GM12865 (cell line): ENCODE results near the gene MBTPS1.

ENCODE experiments used
- DNase-seq: peaks from one replicate; pipeline ENCODE4 v3.0.0; 2010; ENCODE audit warnings: low read depth
- H3K4me3 ChIP-seq: 2 replicates; pipeline ENCODE4 v1.5.1; 2011; ENCODE audit warnings: mild to moderate bottlenecking, low read depth, low read length, control low read depth
- TF ChIP-seq, protein P1 (sequence below): IDR thresholded peaks from 2 replicates; pipeline ENCODE4 v1.5.1; 2011; ENCODE audit warnings: low read length, control low read depth, low read depth, inconsistent platforms; ENCODE audit not compliant: insufficient read depth; ENCODE audit errors: missing control alignments

The MBTPS1 gene

GRCh38 chr16:84015399-84015798 lies 101.3 kb downstream of the MBTPS1 start:
- TF ChIP-seq, protein P1, sequence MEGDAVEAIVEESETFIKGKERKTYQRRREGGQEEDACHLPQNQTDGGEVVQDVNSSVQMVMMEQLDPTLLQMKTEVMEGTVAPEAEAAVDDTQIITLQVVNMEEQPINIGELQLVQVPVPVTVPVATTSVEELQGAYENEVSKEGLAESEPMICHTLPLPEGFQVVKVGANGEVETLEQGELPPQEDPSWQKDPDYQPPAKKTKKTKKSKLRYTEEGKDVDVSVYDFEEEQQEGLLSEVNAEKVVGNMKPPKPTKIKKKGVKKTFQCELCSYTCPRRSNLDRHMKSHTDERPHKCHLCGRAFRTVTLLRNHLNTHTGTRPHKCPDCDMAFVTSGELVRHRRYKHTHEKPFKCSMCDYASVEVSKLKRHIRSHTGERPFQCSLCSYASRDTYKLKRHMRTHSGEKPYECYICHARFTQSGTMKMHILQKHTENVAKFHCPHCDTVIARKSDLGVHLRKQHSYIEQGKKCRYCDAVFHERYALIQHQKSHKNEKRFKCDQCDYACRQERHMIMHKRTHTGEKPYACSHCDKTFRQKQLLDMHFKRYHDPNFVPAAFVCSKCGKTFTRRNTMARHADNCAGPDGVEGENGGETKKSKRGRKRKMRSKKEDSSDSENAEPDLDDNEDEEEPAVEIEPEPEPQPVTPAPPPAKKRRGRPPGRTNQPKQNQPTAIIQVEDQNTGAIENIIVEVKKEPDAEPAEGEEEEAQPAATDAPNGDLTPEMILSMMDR, result no peak
- no peak overlapping the region for H3K4me3 ChIP-seq
- no peak for DNase-seq

DNA sequence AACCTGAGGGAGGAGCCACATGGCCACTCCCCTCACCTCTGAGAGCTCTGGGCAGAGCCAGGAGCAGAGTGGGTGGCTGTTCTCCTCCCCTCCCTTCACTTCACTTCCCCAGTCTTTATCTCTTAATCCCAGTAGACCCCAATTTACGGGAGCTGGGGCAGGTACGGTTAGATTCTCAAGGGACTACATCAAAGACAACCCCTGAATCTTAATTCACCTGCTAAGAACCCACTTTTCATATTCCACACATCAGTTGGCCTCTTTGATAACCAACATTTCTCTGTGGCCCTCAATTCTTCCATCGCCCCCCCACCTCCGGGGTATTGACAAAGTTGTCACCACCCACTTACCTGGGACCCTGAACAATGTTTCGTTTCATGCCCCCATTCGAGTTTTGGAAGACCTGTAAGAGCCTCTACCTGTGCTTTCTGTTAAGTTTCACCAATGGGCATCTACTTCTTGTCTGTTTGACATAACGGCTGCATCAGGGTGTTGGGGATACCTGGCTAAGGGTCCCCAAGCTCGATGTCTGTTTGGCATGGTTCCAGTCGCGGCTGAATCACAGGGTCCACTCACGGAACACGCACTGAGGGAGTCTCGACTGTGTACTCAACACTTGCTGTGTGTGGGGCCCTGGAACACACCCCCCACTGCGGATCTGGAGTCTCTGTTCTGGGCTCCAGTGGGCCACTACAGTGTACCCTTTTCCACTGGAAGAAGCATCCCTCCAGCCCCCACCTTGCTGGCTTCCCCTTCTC lies 102.0 kb downstream of the MBTPS1 start:
- TF ChIP-seq, protein P1, result no peak
- no peak overlapping the region for H3K4me3 ChIP-seq
- no peak for DNase-seq

DNA sequence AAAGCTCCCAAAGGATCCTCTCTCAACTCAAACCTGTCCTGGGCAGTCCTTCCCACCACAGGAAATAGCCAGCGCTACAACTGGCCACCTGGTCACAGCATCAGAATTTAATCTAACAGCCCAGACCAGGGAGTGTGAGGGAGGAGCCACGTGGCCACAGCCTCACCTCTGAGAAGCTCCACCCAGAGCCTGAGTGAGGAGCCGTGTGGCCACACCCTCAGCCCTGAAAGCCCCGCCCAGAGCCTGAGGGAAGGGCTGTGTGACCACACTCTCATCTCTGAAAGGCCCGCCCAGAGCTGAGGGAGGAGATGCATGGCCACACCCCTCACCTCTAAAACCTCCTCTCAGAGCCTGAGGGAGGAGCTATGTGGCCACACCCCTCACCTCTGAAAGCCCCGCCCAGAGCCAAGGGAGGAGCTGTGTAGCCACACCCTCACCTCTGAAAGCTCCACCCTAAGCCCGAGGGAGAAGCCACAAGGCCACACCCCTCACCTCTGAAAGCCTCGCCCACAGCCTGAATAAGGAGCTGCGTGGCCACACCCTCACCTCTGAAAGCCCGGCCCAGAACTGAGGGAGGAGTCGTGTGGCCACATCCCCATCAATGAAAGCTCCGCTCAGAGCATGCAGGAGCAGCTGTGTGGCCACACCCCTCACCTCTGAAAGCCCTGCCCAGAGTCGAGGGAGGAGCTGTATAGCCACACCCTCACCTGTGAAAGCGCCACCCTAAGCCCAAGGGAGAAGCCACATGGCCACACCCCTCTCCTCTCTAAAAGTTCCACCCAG lies 102.8 kb downstream of the MBTPS1 start:
- DNase-seq, result peak; percentile 89
- no peak overlapping the region for H3K4me3 ChIP-seq
- TF ChIP-seq, protein P1, result no peak

DNA sequence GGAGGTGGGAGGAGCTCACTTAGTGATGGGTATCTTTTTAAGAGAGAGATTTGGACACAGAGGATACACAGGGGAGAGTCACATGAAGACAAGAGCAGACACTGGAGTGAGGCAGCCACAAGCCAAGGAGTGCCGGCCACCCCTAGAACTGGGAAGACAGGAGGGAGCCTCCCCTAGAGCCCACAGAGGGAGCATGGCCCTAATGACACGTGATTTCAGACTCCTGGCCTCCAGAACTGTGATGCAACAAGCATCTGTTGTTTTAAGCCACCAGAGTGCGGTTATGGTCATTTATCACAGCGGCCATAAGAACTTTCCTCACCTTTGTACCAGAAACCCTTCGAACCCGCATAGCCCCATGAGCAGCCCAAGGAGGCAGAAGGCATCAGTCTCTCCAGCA lies 107.5 kb downstream of the MBTPS1 start:
- DNase-seq, result no peak
- TF ChIP-seq, protein P1, result no peak

GRCh38 chr16:84007965-84008364 lies 108.8 kb downstream of the MBTPS1 start:
- TF ChIP-seq, protein P1, result no peak
- DNase-seq, result no peak
- H3K4me3 ChIP-seq, result no peak overlapping the region

More for the DNA sequence above, 107.5 kb downstream of the MBTPS1 start:
- no peak overlapping the region for H3K4me3 ChIP-seq

DNA sequence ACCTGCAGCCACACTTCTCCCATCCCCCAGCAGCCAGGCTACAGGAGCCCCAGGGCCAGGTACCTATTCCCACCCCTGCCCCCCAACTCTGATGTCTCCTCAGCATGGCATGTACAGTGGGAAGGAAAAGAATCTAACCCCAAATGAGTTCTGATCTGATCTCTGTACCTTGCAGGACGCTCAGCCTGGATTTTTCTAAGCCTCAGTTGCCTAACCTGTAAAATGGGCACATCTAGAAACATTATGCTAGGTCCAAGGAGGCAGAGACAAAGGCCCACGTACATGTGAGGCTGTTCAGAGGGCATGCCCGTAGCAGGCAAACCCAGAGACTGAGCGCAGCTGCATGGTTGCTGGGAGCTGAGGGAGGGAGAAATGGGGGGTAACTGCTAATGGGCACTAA lies 109.2 kb downstream of the MBTPS1 start:
- no peak for DNase-seq
- TF ChIP-seq, protein P1, result no peak
- no peak overlapping the region for H3K4me3 ChIP-seq
